ENCODE results near the gene MYH4.

DNA sequence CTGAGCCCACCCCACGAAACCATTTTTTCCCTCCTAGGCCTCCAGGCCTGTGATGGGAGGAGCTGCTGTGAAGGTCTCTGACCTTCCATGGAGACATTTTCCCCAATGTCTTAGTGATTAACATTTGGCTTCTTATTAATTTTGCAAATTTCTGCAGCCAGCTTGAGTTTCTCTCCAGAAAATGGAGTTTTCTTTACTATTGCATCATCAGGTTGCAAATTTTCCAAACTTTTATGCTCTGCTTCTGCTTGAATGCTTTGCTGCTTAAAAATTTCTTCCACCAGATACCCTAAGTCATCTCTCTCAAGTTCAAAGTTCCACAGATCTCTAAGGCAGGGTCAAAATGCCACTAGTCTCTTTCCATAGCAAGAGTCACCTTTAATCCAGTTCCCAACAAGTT, 12.9 kb upstream of the MYH4 start:
- TF ChIP-seq CTCF (conservative IDR thresholded peaks at IDR 0.05 in 1 of 2, IDR thresholded peaks at IDR 0.05 in 1 of 2; ENCODE audit: extremely low read depth in 1 of 2, insufficient read depth in 1 of 2, low read depth in 1 of 2, low read length in 2 of 2) (no peak), EZH2 (IDR thresholded peaks at IDR 0.05; ENCODE audit: borderline replicate concordance, low read length) (no peak)

All from mammary epithelial cell (primary cell).